HEK293T (cell line): ENCODE measurements around the gene ST3GAL6.

Experiments used
- CTCF ChIA-PET: fragments of 350-600 bp; formaldehyde crosslinking; extraction: SDS; loops from one replicate; lab custom pipeline; 2021; ENCODE audit warnings: antibody characterized with exemption, inconsistent platforms; lab: Yijun Ruan, JAX
- POLR2A ChIA-PET: fragments of 350-600 bp; formaldehyde crosslinking; extraction: SDS; loops from one replicate; lab custom pipeline; 2020; ENCODE audit warnings: antibody characterized with exemption, inconsistent platforms; lab: Yijun Ruan, JAX
- DNase-seq: peaks from one replicate; pipeline ENCODE4 v3.0.0; 2012; ENCODE audit warnings: mixed read lengths; ENCODE audit errors: extremely low spot score
- ARNT ChIP-seq: fragments of 450-650 bp; IDR thresholded peaks from 2 replicates; pipeline ENCODE4 v1.6.1; 2017; ENCODE audit warnings: mild to moderate bottlenecking
- BHLHE40 ChIP-seq: fragments of 450-650 bp; IDR thresholded peaks from 2 replicates; pipeline ENCODE4 v1.6.1; 2016; ENCODE audit warnings: mild to moderate bottlenecking, moderate library complexity, borderline replicate concordance
- CTBP1 ChIP-seq: fragments of 450-650 bp; IDR thresholded peaks from 2 replicates; pipeline ENCODE4 v1.6.1; 2016; ENCODE audit warnings: borderline replicate concordance
- ELF4 ChIP-seq: fragments of 450-650 bp; IDR thresholded peaks from 2 replicates; pipeline ENCODE4 v1.6.1; 2017; ENCODE audit warnings: antibody characterized with exemption
- FOXA1 ChIP-seq: fragments of 450-650 bp; IDR thresholded peaks from 2 replicates; pipeline ENCODE4 v1.6.1; 2016; ENCODE audit warnings: mild to moderate bottlenecking
- FOXK2 ChIP-seq: fragments of 450-650 bp; IDR thresholded peaks from 2 replicates; pipeline ENCODE4 v1.6.1; 2016; ENCODE audit warnings: mild to moderate bottlenecking
- FOXM1 ChIP-seq: fragments of 450-650 bp; IDR thresholded peaks from 2 replicates; pipeline ENCODE4 v1.6.1; 2017; ENCODE audit warnings: mild to moderate bottlenecking, borderline replicate concordance
- HDGF ChIP-seq: fragments of 450-650 bp; IDR thresholded peaks from 2 replicates; pipeline ENCODE4 v1.6.1; 2017; ENCODE audit warnings: antibody characterized with exemption, borderline replicate concordance
- L3MBTL2 ChIP-seq: fragments of 450-650 bp; conservative IDR thresholded peaks from 2 replicates; pipeline ENCODE4 v1.6.1; 2016; ENCODE audit warnings: mild to moderate bottlenecking
- LEF1 ChIP-seq: fragments of 450-650 bp; IDR thresholded peaks from 2 replicates; pipeline ENCODE4 v1.6.1; 2017; ENCODE audit warnings: mild to moderate bottlenecking, borderline replicate concordance
- NFRKB ChIP-seq: fragments of 450-650 bp; IDR thresholded peaks from 2 replicates; pipeline ENCODE4 v1.6.1; 2016; ENCODE audit warnings: mild to moderate bottlenecking, moderate library complexity
- SP1 ChIP-seq: fragments of 450-650 bp; IDR thresholded peaks from 2 replicates; pipeline ENCODE4 v1.6.1; 2017
- SUZ12 ChIP-seq: fragments of 450-650 bp; IDR thresholded peaks from 2 replicates; pipeline ENCODE4 v1.6.1; 2016; ENCODE audit warnings: mild to moderate bottlenecking
- TARDBP ChIP-seq: fragments of 450-650 bp; IDR thresholded peaks from 2 replicates; pipeline ENCODE4 v1.6.1; 2016
- ZNF384 ChIP-seq: fragments of 450-650 bp; IDR thresholded peaks from 2 replicates; pipeline ENCODE4 v1.6.1; 2016
- TF ChIP-seq, protein P1 (sequence below): fragments of 450-650 bp; IDR thresholded peaks from 2 replicates; pipeline ENCODE4 v1.6.1; 2016

ST3GAL6 gene

GRCh38 chr3:98734735-98735134 is 28.4 kb upstream of the ST3GAL6 start:
- CTCF ChIA-PET: no interaction called here
- no peak for TF ChIP-seq FOXK2
- TF ChIP-seq CTBP1: no peak
- TF ChIP-seq FOXM1: no peak
- no peak for TF ChIP-seq HDGF
- TF ChIP-seq NFRKB: no peak
- no peak for TF ChIP-seq SUZ12
- TF ChIP-seq FOXA1: no peak
- TF ChIP-seq L3MBTL2: no peak
- TF ChIP-seq, protein P1, sequence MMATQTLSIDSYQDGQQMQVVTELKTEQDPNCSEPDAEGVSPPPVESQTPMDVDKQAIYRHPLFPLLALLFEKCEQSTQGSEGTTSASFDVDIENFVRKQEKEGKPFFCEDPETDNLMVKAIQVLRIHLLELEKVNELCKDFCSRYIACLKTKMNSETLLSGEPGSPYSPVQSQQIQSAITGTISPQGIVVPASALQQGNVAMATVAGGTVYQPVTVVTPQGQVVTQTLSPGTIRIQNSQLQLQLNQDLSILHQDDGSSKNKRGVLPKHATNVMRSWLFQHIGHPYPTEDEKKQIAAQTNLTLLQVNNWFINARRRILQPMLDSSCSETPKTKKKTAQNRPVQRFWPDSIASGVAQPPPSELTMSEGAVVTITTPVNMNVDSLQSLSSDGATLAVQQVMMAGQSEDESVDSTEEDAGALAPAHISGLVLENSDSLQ: no peak
- TF ChIP-seq ZNF384: no peak
- no peak for TF ChIP-seq ARNT
- TF ChIP-seq LEF1: no peak
- no peak for TF ChIP-seq BHLHE40
- no peak for TF ChIP-seq SP1
- no peak for TF ChIP-seq TARDBP
- TF ChIP-seq ELF4: no peak
- no peak for DNase-seq
- POLR2A ChIA-PET: no interaction called here

DNA sequence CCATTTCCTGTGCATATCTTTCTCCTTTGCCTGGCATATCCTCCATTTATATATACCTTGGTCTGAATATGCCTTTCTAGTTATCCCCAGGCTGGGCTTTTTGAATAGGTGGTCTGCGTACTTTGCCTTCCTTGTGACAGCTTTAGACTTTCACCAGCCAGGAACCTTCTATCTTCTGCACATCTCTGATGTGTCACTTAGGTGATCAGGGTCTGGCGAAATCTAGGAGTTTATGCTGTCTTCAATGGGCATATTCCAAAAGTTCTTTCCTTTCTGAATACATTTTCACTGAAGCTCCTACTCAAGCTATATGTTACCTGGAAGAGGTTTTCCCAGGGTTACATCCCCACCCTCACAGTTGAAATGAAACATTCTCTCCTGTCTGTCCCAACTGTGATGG is 27.8 kb upstream of the ST3GAL6 start:
- no peak for TF ChIP-seq ARNT
- no peak for TF ChIP-seq FOXK2
- TF ChIP-seq ELF4: no peak
- TF ChIP-seq, protein P1: no peak
- TF ChIP-seq L3MBTL2: no peak
- TF ChIP-seq FOXA1: no peak
- TF ChIP-seq LEF1: no peak
- TF ChIP-seq TARDBP: no peak
- no peak for TF ChIP-seq SUZ12
- TF ChIP-seq CTBP1: no peak
- no peak for TF ChIP-seq HDGF
- TF ChIP-seq FOXM1: no peak
- no peak for TF ChIP-seq SP1
- no peak for TF ChIP-seq ZNF384
- TF ChIP-seq NFRKB: no peak
- TF ChIP-seq BHLHE40: no peak
- ChIA-PET CTCF (no interaction called here), POLR2A (no interaction called here)
- no peak for DNase-seq

GRCh38 chr3:98735761-98736269 is 27.3 kb upstream of the ST3GAL6 start:
- TF ChIP-seq HDGF (no peak), FOXA1 (no peak), NFRKB (no peak), CTBP1 (no peak), ELF4 (no peak), SP1 (no peak), FOXM1 (no peak), SUZ12 (no peak), FOXK2 (no peak), ZNF384 (no peak), BHLHE40 (no peak), LEF1 (no peak), ARNT (no peak), L3MBTL2 (no peak), TARDBP (no peak)
- TF ChIP-seq, protein P1: no peak
- ChIA-PET POLR2A (no interaction called here), CTCF (no interaction called here)
- no peak for DNase-seq

GRCh38 chr3:98737301-98737700 is 25.8 kb upstream of the ST3GAL6 start:
- no peak for DNase-seq
- TF ChIP-seq, protein P1: no peak
- no peak for TF ChIP-seq ARNT
- TF ChIP-seq FOXK2: no peak
- TF ChIP-seq BHLHE40: no peak
- TF ChIP-seq ZNF384: no peak
- no peak for TF ChIP-seq CTBP1
- TF ChIP-seq LEF1: no peak
- TF ChIP-seq SP1: no peak
- TF ChIP-seq L3MBTL2: no peak
- TF ChIP-seq TARDBP: no peak
- no peak for TF ChIP-seq NFRKB
- no peak for TF ChIP-seq FOXA1
- no peak for TF ChIP-seq ELF4
- TF ChIP-seq SUZ12: no peak
- TF ChIP-seq FOXM1: no peak
- no peak for TF ChIP-seq HDGF
- ChIA-PET CTCF (no interaction called here), POLR2A (no interaction called here)

- POLR2A ChIA-PET: no interaction called here
- CTCF ChIA-PET: no interaction called here
Observed at GRCh38 chr3:98739266-98739665, 23.9 kb upstream of the ST3GAL6 start.

More at GRCh38 chr3:98739266-98739665, 23.9 kb upstream of the ST3GAL6 start:
- no peak for TF ChIP-seq HDGF
- TF ChIP-seq, protein P1: no peak
- TF ChIP-seq L3MBTL2: no peak
- TF ChIP-seq ELF4: no peak
- no peak for TF ChIP-seq FOXA1
- TF ChIP-seq ARNT: no peak
- no peak for TF ChIP-seq TARDBP
- TF ChIP-seq NFRKB: no peak
- no peak for TF ChIP-seq LEF1
- no peak for TF ChIP-seq BHLHE40
- no peak for TF ChIP-seq SUZ12
- no peak for TF ChIP-seq ZNF384
- TF ChIP-seq CTBP1: no peak
- TF ChIP-seq SP1: no peak
- TF ChIP-seq FOXM1: no peak
- no peak for TF ChIP-seq FOXK2
- DNase-seq: no peak
